CD4-positive, alpha-beta T cell treated with Interferon gamma for 1 hour (primary cell): ENCODE results near the gene KRTAP3-1.
"Not testable (repeated sequence)": the region's sequence is repeated elsewhere in the genome, so short reads cannot be mapped to it uniquely, and the experiment has no call there.

Experiments used
- DNase-seq: peaks from one replicate; pipeline ENCODE4 v3.0.0-alpha.2; 2020

The KRTAP3-1 gene

GRCh38 chr17:41008811-41009210, at the start of gene KRTAP3-1:
TSS of gene KRTAP3-1 (minus strand) at chr17:41009128. CDS start at chr17:41009074, 54 bp downstream.
- no peak for DNase-seq

DNA sequence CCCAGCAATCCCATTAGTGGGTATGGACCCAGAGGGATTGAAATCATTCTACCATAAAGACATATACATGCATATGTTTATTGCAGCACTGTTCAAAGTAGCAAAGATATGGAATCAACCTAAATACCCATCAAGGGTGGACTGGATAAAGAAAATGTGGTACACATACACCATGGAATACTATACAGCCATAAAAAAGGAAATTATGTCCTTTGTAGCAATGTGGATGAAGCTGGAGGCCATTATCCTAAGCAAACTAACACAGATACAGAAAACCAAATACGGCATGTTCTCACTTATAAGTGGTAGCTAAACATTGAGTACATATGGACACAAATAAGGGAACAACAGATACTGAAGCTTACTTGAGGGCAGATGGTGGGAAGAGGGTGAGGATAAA, 48.6 kb upstream of the KRTAP3-1 start:
- no peak for DNase-seq

- not testable (repeated sequence) for DNase-seq
Observed at GRCh38 chr17:41055130-41055529, 46.2 kb upstream of the KRTAP3-1 start, which contains the start of gene KRTAP2-2. TSS of gene KRTAP2-2 (minus strand) at chr17:41055230. CDS start at chr17:41055211, 19 bp downstream.

DNA sequence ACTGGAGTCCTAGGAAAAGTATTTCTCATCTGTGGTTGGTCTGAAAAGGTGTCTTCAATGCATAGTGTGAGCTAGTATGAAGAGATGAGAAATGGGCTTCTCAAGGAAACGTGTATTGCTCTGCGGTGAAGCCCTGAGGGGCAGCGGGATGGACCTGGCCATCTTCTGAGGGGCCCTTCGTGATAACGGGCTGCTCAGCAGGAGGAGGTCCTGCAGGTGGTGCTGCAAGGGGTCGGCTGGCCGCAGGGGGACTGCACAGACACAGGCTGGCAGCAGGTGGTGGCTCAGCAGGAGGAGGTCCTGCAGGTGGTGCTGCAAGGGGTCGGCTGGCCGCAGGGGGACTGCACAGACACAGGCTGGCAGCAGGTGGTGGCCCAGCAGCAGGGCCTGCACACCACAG, 45.6 kb upstream of the KRTAP3-1 start:
- not testable (repeated sequence) for DNase-seq

GRCh38 chr17:41054025-41054424, 45.1 kb upstream of the KRTAP3-1 start:
- no peak for DNase-seq

DNA sequence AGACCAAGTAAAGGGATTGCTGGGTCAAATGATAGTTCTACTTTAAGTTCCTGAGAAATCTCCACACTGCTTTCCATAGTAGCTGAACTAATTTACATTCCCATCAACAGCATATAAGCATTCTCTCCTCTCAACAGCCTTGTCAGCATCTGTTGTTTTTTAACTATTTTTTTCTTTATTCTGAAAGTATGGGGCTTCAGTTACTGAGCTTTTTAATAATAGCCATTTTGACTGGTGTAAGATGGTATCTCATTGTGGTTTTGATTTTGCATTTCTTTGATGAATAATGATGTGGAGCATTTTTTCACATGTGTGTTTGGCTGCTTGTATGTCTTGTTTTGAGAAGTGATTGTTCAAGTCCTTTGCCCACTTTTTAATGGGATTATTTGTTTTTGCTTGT, 43.6 kb upstream of the KRTAP3-1 start:
- DNase-seq: no peak

GRCh38 chr17:41049110-41049509, 40.2 kb upstream of the KRTAP3-1 start:
- DNase-seq: no peak

DNA sequence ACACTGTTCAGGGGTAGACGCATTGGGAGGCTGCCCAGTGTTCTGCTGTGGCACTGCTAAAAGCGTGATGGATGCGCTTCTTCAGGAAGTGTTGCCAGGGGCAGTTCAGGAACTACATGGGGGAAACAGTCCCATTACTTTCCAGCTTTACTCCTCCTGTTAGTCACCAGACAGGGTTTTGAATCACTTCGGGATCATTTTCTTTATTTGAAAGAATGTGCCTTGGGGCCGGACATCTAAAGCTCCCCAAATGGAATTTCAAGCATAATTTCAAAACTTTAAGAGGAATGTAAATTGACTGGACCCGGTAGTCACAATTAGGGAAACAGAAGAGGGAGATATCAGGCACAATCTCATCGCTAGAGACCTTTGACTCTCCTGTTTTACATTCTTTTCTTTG, 39.5 kb upstream of the KRTAP3-1 start:
- DNase-seq: no peak

DNA sequence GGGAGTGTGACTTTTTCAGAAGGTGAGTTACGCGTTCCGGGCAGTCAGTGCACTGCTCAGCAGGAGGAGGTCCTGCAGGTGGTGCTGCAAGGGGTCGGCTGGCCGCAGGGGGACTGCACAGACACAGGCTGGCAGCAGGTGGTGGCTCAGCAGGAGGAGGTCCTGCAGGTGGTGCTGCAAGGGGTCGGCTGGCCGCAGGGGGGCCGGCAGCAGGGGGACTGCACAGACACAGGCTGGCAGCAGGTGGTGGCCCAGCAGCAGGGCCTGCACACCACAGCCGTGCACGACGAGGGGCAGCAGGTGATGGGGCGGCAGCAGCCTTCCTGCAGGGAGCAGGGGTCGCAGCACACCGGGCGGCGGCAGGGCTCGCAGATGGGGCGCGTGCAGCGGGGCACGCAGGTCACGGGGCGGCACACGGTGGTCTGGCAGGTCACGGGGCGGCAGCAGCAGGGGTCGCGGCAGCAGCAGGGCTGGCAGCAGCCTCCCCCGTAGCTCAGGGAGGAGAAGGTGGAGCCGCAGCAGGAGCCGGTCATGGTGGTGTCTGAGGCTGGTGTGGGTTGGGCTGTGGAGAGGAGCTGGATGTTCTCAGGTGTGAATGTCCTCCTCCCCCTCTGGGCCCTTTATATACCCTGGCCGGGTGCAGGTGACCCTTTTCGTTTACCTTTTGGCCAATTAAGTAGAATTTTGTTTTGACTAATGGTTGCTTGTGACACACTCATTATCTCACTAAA, 38.0 kb upstream of the KRTAP3-1 start, which contains the start of gene KRTAP2-1:
KRTAP2-1 (minus strand) TSS at position 582 of the 731 bp plus-strand sequence; CDS start at position 533, 49 bp downstream.
- not testable (repeated sequence) for DNase-seq

- DNase-seq: no peak
Observed at GRCh38 chr17:41042953-41043352, 34.0 kb upstream of the KRTAP3-1 start.

DNA sequence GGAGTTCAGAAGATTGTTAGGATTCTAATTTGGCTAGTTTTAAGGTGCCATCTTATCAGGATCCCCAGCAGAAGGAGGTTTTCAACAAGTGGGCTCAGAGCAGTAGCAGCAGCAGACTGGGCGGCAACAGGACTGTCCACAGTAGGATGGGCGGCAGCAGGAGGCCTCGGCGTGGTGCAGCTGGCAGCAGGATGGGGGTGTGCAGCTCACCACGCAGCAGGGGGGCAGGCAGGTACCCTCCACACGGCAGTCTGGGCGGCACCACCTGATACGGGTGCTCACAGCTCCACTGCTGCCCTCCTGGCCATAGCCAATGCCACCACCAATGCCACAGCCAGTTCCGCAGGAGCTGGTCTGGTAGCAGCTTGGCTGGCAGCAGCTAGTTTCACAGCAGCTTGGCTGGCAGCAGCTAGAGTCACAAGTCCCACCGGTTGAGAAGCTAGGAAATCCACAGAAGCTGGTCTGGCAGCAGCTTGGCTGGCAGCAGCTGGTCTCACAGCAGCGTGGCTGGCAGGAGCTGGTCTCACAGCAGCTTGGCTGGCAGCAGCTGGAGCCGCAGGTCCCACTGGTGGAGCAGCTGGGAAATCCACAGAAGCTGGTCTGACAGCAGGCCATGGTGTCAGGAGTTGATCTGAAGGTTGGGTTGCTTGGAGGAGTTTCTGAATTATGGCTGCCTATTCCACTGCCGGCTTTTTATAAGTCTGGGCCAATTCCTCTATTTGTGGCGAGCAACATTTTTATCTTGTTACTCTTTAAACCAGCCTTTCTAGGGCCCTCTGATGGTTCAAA, 32.0 kb upstream of the KRTAP3-1 start, which contains the start of gene KRTAP1-1:
KRTAP1-1 (minus strand) TSS at position 668 of the 789 bp plus-strand sequence; CDS start at position 615, 53 bp downstream.
- not testable (repeated sequence) for DNase-seq

DNA sequence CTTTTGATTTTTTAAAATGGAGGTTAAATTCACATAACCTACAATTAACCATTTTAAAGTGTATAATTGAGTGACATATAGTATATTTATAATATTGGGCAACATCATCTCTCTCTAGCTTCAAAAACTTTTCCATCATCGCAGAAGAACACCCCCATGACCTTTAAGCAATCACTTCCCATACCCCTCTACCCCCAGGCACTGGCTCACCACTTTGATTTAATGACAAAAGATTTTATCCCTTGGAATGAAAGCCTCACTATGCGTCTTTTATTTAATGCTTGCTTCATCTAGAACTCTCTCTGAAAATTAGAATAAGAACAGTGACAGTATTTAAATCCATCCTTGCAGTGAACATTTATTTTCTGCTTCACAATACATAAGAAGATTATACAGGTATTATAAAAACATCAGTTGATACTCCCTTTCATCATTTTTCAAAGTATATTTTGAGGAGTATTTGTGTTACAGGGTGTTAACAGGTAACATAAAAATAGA, 29.0 kb upstream of the KRTAP3-1 start:
- DNase-seq: no peak

GRCh38 chr17:41034346-41034935, 25.5 kb upstream of the KRTAP3-1 start, which contains the start of gene KRTAP1-3:
TSS of gene KRTAP1-3 (minus strand) at chr17:41034874. CDS start at chr17:41034821, 53 bp downstream.
- DNase-seq: not testable (repeated sequence)

DNA sequence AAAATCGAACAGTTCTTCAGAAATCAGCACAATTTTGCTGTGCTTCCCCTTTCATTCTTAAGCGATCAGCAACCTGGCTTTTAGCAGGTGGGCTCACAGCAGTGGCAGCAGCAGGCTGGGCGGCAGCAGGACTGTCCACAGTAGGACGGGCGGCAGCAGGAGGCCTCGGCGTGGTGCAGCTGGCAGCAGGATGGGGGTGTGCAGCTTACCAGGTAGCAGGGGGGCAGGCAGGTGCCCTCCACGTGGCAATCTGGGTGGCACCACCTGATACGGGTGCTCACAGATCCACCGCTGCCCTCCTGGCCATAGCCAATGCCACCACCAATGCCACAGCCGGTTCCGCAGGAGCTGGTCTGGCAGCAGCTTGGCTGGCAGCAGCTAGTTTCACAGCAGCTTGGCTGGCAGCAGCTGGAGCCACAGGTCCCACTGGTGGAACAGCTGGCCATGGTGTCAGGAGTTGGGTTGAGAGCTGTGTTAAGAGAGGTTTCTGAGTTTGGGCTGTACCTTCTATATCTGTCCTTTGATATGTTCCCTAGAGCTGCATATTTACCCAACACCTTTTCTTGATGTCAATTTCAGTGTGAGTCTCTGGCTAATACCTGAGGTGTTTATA, 20.8 kb upstream of the KRTAP3-1 start, which contains the start of gene KRTAP1-4:
KRTAP1-4 (minus strand) TSS at position 563 of the 613 bp plus-strand sequence; CDS start at position 446, 117 bp downstream.
- no peak for DNase-seq

- DNase-seq: no peak
Observed at GRCh38 chr17:41026715-41027471, 18.0 kb upstream of the KRTAP3-1 start, which contains the start of gene KRTAP1-5. TSS of gene KRTAP1-5 (minus strand) at chr17:41027208. CDS start at chr17:41027155, 53 bp downstream.

GRCh38 chr17:41024697-41025096, 15.8 kb upstream of the KRTAP3-1 start:
- no peak for DNase-seq

GRCh38 chr17:41020336-41020735, 11.4 kb upstream of the KRTAP3-1 start:
- no peak for DNase-seq

DNA sequence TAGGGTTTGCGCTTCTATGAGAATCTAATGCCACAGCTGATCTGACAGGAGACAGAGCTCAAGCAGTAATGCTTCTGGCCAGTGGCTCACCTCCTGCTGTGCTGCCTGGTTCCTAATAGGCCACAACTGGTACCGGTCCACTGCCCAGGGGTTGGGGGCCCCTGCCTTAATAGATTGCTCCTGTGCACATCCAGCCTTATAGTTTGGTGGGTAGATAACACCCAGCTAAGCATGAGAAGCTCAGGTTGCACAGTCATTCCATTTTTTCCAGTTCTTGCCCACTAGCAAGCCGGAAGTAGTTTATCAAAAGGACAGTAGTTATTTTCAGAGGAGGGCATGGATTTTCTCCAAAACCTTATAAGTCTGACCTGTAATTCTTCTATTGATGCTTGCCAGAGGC, 10.5 kb upstream of the KRTAP3-1 start:
- DNase-seq: no peak

- no peak for DNase-seq
Observed at GRCh38 chr17:41018541-41018940, 9.6 kb upstream of the KRTAP3-1 start.

DNA sequence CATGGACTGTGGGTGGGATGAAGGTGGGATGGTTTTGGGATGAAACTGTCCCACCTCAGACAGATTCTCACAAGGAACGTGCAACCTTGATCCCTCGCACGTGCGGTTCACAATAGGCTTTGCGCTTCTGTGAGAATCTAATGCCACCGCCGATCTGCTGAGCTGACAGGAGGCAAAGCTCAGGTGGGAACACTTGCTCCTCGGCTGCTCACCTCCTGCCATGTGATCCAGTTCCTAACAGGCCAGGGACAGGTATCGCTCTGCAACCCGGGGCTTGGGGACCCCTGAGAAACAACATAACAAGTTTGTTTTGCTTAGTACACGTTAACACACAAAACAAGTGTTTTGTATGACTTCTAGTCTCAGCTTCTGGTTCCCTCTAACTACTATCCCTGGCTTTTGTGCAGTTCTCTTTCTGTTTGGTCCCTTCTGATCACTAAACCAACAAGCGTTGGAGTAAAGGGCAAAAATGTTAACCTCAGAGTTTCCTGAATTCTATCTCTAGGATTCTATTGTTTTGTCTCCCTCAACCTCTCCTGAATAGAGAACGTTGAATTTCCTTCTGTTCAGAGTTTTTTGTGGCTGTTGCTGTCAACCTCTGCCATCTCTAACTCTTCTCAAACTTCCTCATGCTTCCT, 7.8 kb upstream of the KRTAP3-1 start:
- no peak for DNase-seq

DNA sequence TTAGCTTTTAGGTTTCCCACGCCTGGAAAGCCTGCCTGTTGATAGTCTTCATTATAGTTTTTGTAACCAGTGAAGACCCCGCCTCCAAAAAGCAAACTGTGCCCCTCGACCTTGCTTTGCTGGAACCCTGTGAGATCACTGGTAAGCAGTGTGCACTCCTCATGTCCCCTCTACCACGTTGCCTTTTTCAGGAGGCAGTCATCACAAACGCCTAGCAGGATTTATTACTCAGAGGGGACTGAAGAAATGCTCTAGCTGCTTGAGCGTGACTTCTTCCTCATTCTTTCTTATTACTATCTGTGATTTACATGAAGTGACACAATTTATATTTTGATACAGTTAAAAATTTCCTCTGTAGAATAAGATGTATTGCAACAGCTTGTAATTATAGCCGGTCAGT, 6.5 kb upstream of the KRTAP3-1 start:
- DNase-seq: no peak
